Gastroesophageal sphincter (tissue), 3 donors: ENCODE data around the gene CRYGA.

Experiments used
- CTCF ChIP-seq, 4 experiments: fragments of 200-600 bp in 2 of 4; fragments of 450-650 bp in 2 of 4; sonication (generic) in 1 of 4; IDR thresholded peaks; one replicate each; pipeline ENCODE4 v1.5.1; 2017 to 2019; ENCODE audit warnings: antibody characterized with exemption in 4 of 4, mild to moderate bottlenecking in 2 of 4, moderate library complexity in 2 of 4
- POLR2A ChIP-seq, 2 donors: fragments of 450-650 bp; IDR thresholded peaks; one replicate each; pipeline ENCODE4 v1.6.1; 2017; ENCODE audit warnings: antibody characterized with exemption in 2 of 2, mild to moderate bottlenecking in 2 of 2, moderate library complexity in 1 of 2
- POLR2AphosphoS5 ChIP-seq: sonication (generic); formaldehyde crosslinking; IDR thresholded peaks from one replicate; pipeline ENCODE4 v1.6.1; 2017; ENCODE audit warnings: antibody characterized with exemption

DNA sequence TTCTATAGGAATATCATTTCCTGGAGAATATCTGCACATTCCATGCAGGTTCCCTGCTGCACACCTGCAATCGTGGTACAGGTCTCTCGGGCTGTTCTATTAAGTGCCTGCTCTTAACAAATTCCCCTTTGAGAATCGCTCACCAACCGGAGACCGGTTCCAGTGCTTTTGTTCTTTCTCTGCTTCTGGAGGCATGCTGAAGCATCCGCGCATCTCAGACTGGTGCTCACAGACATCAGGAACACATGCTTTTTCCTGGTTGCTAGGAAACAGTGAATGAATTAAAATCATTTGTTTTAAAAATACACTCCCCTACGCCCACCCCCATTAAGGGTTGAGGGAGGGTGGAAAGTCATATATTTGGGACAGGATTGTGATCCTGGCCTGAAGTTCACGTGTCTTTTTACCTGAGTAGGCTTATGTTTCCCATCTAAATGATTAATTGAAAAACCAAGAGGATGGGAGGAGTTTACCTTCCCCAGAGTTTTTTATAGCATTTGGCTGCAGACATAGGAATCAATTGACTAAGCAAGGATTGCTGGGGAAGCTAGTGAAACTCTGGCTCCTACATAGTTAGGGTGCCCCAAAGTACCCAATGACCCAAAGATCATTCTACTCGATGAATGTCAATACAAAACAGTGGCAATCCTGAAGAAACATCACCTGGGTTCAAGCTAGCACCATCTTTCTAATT is 26.6 kb upstream of the CRYGA start, which contains the start of gene C2orf80:
- TF ChIP-seq POLR2AphosphoS5 (no peak), CTCF (IDR thresholded peaks at IDR 0.05) (no peak), POLR2A (IDR thresholded peaks at IDR 0.05) (no peak)
